H1 (cell line): ENCODE data around the gene MAML1. TPM values are rescaled to one million over a fixed set of nuclear protein-coding genes. Genes with fewer than 3 reads are reported as not detected.

Experiments used
- ATF3 ChIP-seq: IDR thresholded peaks from 2 replicates; pipeline ENCODE4 v1.6.1; 2011; ENCODE audit warnings: low read depth, mild to moderate bottlenecking, low read length; ENCODE audit not compliant: insufficient read depth
- EP300 ChIP-seq, 2 experiments: IDR thresholded peaks; 1 replicate in 1 of 2; 2 replicates in 1 of 2; pipeline ENCODE4 v1.6.1; 2011 to 2012; ENCODE audit warnings: low read depth in 2 of 2, low read length in 2 of 2, mild to moderate bottlenecking in 2 of 2, borderline replicate concordance in 1 of 2, inconsistent platforms in 1 of 2, moderate library complexity in 1 of 2
- EZH2 ChIP-seq: fragments of 200-600 bp; sonication (generic); IDR thresholded peaks from 2 replicates; pipeline ENCODE4 v1.7.1; 2012; ENCODE audit warnings: low read depth, mild to moderate bottlenecking, moderate library complexity, low read length, inconsistent platforms; ENCODE audit not compliant: severe bottlenecking
- JUN ChIP-seq: IDR thresholded peaks from 2 replicates; pipeline ENCODE4 v1.6.1; 2011; ENCODE audit warnings: low read depth, mild to moderate bottlenecking, improper control_type of control experiment, low read length
- KDM4A ChIP-seq: IDR thresholded peaks from one replicate; pipeline ENCODE4 v1.7.1; 2012; ENCODE audit warnings: low read depth, mild to moderate bottlenecking, moderate library complexity, low read length, inconsistent platforms; ENCODE audit not compliant: severe bottlenecking
- MAX ChIP-seq: IDR thresholded peaks from 2 replicates; pipeline ENCODE4 v1.6.1; 2012; ENCODE audit warnings: inconsistent platforms
- RAD21 ChIP-seq, 2 experiments: IDR thresholded peaks in 1 of 2; conservative IDR thresholded peaks in 1 of 2; 2 replicates each; pipeline ENCODE4 v1.6.1; 2011; ENCODE audit warnings: low read depth in 2 of 2, low read length in 2 of 2, improper control_type of control experiment in 1 of 2, inconsistent platforms in 1 of 2, mild to moderate bottlenecking in 1 of 2, moderate library complexity in 1 of 2
- RBBP5 ChIP-seq: IDR thresholded peaks from 2 replicates; pipeline ENCODE4 v1.7.1; 2012; ENCODE audit warnings: low read depth, mild to moderate bottlenecking, inconsistent platforms, low read length, moderate library complexity, borderline replicate concordance
- SP2 ChIP-seq: IDR thresholded peaks from 2 replicates; pipeline ENCODE4 v1.6.1; 2012; ENCODE audit warnings: mild to moderate bottlenecking, low read length, inconsistent platforms
- SUZ12 ChIP-seq: fragments of 200-600 bp; sonication (generic); IDR thresholded peaks from 2 replicates; pipeline ENCODE4 v1.6.1; 2012; ENCODE audit warnings: mild to moderate bottlenecking, inconsistent platforms, low read length, moderate library complexity, mixed read lengths
- TAF7 ChIP-seq: optimal IDR thresholded peaks from 2 replicates; pipeline ENCODE3; 2011; ENCODE audit warnings: low read depth, mild to moderate bottlenecking, inconsistent platforms, low read length, moderate library complexity, borderline replicate concordance
- ZNF274 ChIP-seq: IDR thresholded peaks from 2 replicates; pipeline ENCODE4 v1.7.0; 2012; ENCODE audit warnings: low read length, borderline replicate concordance; ENCODE audit errors: extremely low read depth
- polyA plus RNA-seq, 7 experiments: library from polyadenylated mRNA; depleted of rRNA in 3 of 7; stranded (reverse) in 5 of 7; unstranded in 2 of 7; fragments of >200 nt in 5 of 7; fragments of 200-250 nt in 2 of 7; gene quantifications; 1 replicate in 5 of 7; 2 replicates in 1 of 7; 4 replicates in 1 of 7; pipeline versions ENCODE4 v1.2.1 to v1.2.3, GENCODE V29; 2011 to 2013; ENCODE audit warnings: missing spikeins in 2 of 7, mixed read lengths in 2 of 7
- total RNA-seq: library from RNA; stranded (reverse); fragmentation: NEBNext Ultra II Directional; extraction: Animal tissue kit (Norgen Biotek cat#: 25700); gene quantifications from 2 replicates; pipeline ENCODE4 v1.2.1, GENCODE V29; 2021

MAML1 gene
- total and polyA plus RNA-seq, 2 of the 8 experiments (the other 6 are each of a cell fraction or from before 2014, with no cell fraction given): 17.1 to 41.9 TPM

GRCh38 chr5:179815491-179816249, 83.0 kb downstream of the MAML1 start (continued):
- TF ChIP-seq SP2 (no peak), EP300 (IDR thresholded peaks at IDR 0.05; ENCODE audit: borderline replicate concordance in 1 of 2, low read depth in 2 of 2, low read length in 2 of 2) (no peak), JUN (no peak), ZNF274 (no peak), RAD21 (IDR thresholded peaks at IDR 0.05 in 1 of 2, conservative IDR thresholded peaks at IDR 0.05 in 1 of 2; ENCODE audit: low read depth in 2 of 2, low read length in 2 of 2) (no peak), SUZ12 (no peak), MAX (no peak), ATF3 (no peak), KDM4A (no peak), TAF7 (no peak), RBBP5 (no peak), EZH2 (no peak)
